GM19099 (cell line): ENCODE data around the gene CNST.

Experiments
- POLR2A ChIP-seq: IDR thresholded peaks from 3 replicates; pipeline ENCODE4 v1.6.1; 2011; ENCODE audit warnings: low read depth; ENCODE audit not compliant: insufficient read length; ENCODE audit errors: extremely low read depth

Gene CNST

GRCh38 chr1:246592695-246593094 is 26.4 kb downstream of the CNST start:
- no peak for TF ChIP-seq POLR2A

- no peak for TF ChIP-seq POLR2A
Observed at GRCh38 chr1:246595146-246595545, 28.9 kb downstream of the CNST start.

- TF ChIP-seq POLR2A = no peak
Observed at GRCh38 chr1:246597340-246597739, 31.1 kb downstream of the CNST start.

- no peak for TF ChIP-seq POLR2A
Observed at GRCh38 chr1:246597971-246598370, 31.7 kb downstream of the CNST start.

- TF ChIP-seq POLR2A = no peak
Observed at GRCh38 chr1:246599315-246599714, 33.1 kb downstream of the CNST start.

- TF ChIP-seq POLR2A = no peak
Observed at GRCh38 chr1:246600579-246600978, 34.3 kb downstream of the CNST start.

GRCh38 chr1:246602194-246602593 is 35.9 kb downstream of the CNST start:
- no peak for TF ChIP-seq POLR2A

- TF ChIP-seq POLR2A = no peak
Observed at GRCh38 chr1:246607462-246607861, 41.2 kb downstream of the CNST start.

GRCh38 chr1:246608616-246609376 is 42.5 kb downstream of the CNST start:
- TF ChIP-seq POLR2A = no peak

- no peak for TF ChIP-seq POLR2A
Observed at GRCh38 chr1:246609632-246610031, 43.4 kb downstream of the CNST start.

GRCh38 chr1:246613096-246613758 is 47.0 kb downstream of the CNST start:
- TF ChIP-seq POLR2A = no peak

GRCh38 chr1:246617156-246617555 is 50.9 kb downstream of the CNST start:
- no peak for TF ChIP-seq POLR2A

GRCh38 chr1:246617768-246618167 is 51.5 kb downstream of the CNST start:
- no peak for TF ChIP-seq POLR2A

- TF ChIP-seq POLR2A = no peak
Observed at GRCh38 chr1:246618240-246618808, 52.1 kb downstream of the CNST start.

GRCh38 chr1:246622035-246622652 is 55.9 kb downstream of the CNST start:
- TF ChIP-seq POLR2A = no peak

- TF ChIP-seq POLR2A = no peak
Observed at GRCh38 chr1:246624091-246624490, 57.8 kb downstream of the CNST start.
